ENCODE measurements around the gene TAS2R60.
"Not testable (repeated sequence)": the region's sequence is repeated elsewhere in the genome, so short reads cannot be mapped to it uniquely, and the experiment has no call there.

Gene TAS2R60, protein sequence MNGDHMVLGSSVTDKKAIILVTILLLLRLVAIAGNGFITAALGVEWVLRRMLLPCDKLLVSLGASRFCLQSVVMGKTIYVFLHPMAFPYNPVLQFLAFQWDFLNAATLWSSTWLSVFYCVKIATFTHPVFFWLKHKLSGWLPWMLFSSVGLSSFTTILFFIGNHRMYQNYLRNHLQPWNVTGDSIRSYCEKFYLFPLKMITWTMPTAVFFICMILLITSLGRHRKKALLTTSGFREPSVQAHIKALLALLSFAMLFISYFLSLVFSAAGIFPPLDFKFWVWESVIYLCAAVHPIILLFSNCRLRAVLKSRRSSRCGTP

DNA sequence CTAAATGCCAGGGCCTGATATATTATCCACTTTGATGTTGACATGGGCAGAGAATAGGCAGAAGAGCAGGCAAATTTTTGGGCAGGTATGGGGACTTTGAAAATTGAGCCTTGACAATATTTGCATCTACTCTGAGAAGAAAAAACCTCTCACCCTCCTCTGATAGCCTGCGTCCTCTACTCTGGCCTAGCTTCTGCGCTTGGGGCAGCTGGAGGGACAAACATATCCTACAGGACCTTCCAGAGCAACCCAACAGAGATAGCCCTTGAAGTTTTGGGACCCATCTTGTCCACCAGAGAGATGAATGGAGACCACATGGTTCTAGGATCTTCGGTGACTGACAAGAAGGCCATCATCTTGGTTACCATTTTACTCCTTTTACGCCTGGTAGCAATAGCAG lies at the start of gene TAS2R60:
TAS2R60 (plus strand) TSS at position 301 of the 400 bp plus-strand sequence; CDS start at position 301, 0 bp downstream.
- no peak for DNase-seq

DNA sequence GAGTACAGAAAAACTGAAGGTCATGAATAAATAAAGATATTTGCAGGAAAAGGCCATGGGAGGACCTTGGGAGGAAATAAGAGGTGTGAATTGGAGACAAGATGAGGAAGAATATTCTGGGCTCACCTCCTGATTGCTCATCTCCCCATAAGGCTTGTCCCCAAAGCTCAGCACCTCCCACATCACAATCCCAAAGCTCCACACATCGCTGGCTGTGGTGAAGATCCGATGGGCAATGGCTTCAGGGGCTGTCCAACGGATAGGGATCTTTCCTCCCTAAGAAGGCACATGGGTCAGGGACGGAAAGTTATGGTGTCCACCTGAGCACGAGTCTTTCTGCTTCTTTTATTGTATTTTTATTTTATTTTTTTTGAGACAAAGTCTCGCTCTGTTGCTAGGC lies 49.2 kb upstream of the TAS2R60 start:
- DNase-seq = no peak

DNA sequence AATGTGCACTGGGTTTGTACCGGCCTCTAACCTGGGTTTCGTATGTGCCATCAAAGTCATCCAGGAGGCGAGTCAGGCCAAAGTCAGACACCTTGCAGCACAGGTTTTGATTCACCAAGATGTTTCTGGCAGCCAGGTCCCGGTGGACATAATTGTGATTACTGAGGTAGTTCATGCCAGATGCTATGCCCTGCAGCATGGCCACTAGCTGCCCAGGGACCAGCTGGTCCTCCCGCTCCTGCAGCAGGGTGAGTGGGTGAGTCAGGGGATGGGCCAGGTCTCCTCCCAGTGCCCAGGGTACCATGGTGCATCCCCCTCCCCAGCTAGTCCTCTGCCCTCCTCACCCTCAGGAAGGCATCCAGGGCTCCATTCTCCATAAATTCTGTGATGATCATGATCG lies 48.5 kb upstream of the TAS2R60 start:
- no peak for DNase-seq

DNA sequence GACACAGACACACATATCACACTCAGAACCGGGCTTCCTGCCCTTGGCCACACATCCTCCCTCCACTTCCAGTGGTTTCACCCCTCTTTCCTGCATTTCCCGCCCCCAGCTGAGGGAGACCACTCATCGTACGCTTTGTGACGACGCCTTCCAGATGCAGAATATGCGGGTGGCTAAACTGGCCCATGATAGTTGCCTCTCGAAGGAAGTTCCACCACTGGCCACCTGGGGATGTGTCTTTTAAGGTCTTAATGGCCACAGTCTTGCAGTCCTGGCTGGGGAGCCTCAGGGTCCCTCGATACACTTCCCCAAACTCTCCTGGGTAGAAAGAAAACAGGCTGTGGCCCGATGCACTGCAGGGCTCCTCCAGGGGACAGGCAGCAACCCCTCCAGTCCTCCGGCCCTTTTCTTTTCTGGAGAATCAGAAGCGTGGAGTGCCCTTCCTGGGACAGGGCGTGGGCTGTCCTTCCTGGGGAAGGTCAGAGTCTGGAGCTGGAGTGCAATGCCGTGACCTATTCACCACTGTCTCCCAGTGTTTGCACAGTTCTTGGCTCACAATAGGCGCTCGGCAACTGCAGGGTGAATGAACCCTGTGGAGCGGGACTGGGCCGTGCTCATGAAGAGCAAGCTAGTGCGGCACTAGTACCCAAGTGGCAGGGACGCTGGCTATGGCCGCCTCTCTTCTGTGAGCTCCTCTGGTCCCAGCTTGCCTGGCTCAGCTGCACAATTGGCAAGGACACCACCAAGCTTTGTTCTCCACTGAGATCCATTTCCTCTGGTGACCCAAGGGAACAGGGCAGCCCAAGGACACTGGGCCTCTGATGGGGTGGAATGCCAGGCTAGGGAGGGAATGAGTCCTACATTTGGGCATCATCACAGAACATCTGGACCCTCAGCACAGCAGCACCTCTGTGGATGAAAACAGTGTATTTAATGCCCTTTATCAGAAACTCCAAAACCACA lies 47.8 kb upstream of the TAS2R60 start:
- no peak for DNase-seq

DNA sequence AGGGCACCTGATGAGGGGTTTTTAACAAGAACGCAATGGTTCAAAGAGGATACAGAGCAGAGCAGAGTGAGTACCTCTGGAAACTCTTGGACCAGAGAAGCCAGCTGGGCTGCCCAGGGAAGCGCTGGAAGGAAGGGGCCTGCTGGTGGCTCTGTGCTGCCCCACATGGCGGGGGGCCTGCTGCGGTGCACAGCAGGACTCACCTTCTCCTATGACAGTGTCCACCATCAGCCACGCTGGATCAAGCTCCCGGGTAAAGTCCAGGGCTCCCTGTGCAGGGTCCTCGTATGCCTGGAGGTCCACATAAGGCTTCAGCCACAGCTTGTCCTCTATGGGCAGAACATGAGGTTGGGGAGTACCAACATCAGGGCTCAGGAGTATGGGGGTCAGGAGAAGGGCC lies 47.1 kb upstream of the TAS2R60 start:
- no peak for DNase-seq

DNA sequence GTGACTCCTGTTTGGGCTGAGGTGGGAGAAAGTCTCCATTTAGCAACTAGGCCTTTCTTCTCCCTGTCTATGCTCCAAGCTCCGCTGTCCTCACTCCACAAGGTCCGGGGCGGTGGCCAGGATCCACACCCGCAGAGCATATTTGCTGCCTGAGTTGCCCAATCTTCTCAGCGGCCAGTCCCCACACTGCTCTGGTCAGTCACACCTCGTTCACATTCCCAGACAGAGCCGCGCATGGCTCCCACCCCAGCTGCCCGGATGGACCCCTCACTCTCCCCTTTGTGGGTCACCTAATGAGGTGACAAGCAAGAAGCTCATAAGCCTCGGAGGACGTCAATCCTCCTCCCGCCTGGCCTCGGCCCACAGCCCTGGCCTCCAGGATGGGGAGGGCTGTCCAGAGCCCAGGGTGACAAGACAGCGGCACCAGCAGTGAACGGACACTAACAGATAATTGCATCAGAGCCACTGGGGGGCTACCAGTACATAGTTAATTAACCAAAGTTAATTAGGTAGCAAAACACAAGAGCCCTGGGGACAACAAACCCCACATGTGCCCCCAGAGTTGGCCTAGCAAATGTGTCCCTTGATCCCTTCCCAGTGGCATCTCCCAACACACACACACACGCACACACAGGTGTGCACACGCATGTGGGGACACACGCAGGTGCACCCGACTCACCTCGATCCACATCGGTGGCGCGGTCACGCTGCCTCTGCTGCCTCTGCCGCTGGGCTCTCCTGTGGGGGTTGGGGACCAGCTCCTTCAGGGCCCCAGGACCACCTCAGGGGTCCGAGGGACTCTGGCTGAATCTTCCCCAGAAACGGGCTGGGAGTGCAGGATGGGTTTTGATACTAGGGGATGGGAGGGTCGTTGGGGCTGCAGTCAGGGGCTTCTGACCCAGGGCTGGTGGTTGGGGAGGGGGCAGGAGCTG lies 46.4 kb upstream of the TAS2R60 start:
- no peak for DNase-seq

DNA sequence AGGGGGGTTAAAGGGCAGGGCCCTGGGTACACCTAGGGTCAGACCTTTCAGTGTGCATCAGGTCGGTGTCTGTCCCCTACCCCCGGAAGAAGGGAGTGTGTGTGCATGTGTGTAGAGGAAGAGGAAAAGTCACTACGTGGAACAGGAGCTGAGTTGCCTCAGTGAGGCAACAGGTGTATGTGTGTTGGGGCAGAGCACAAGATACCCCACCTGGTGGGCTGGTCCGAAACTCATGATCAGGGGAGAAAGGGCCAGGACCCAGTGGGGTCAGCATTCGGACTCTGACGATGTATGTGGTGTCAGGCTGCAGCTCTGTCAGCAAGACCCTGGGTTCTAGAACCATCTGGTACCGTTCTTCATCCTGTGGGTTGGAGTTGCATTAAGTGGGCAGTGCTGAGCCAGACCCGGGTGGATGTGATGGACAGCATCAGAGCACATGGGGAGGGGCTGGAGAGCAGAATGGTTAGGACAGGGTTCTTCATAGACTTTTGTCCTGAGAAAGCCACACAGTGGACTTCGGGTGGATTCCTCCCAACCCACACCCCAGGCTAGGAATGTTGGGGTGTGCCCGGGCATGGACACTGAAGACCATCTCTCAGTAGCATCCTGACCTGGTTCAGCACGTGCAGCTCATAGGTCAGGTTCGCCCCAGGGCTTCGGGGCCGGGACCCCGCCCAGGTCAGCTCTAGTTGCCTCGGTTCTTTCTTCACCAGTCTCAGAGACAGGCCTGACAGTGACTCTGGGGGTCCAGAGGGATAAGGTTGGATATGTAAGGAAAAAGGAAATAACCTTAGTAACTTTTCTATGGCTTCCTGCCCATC lies 45.3 kb upstream of the TAS2R60 start:
- no peak for DNase-seq

DNA sequence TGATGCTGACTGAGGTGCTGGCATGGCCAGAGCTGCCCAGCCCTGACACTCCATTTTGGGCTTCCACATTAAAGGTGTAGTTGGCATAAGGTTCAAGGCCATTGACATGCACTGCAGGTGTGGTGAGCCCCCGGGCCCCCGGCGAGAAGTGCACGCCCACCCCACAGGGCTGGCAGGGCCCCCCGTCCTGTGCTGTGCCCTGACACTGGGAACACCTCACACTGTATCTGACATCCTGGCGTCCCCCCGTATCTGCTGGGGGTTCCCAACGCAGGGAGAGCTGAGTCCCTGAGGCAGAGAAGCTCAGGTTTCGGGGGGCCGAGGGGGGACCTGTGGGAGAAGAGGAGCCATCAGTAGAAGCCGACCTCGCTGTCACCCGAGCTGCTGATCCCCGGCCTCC lies 44.6 kb upstream of the TAS2R60 start:
- no peak for DNase-seq

DNA sequence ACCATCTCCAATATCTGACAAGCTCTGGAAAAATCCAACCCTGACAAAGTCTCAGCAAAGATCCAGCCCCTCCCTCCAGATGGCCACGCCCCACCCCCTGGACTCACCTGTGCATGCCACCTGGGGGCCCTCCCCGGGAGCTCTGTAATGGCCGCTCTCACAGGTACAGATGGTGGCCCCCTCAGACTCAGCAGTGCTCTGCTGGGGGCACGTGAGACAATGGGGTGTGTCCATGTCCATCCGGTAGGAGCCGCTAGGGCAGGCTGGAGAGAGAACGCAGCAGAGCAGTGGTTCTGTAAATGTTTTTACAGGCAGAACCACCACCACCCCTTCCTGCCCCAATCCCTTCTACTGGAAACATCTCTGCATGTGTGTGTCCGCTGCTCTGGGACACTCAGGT lies 44.1 kb upstream of the TAS2R60 start:
- no peak for DNase-seq

DNA sequence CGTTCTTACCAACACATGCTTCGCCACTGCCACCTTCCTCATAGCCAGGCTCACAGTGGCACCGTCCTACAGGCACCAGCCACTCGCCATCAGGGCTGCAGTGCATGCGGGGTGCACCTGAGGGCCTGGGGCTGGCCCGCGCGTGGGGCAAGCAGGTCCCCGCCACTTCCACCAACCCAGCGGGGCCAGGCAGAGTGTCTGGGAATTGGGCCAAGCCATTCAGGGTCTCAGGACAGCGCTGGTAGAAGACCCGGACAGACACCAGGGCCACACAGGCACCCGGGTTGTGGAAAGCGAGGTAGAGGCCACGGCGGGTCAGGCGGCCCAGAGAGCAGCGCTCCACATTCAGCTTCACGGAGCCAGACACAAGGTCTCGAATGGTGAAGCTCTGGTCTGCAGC lies 43.6 kb upstream of the TAS2R60 start:
- no peak for DNase-seq

DNA sequence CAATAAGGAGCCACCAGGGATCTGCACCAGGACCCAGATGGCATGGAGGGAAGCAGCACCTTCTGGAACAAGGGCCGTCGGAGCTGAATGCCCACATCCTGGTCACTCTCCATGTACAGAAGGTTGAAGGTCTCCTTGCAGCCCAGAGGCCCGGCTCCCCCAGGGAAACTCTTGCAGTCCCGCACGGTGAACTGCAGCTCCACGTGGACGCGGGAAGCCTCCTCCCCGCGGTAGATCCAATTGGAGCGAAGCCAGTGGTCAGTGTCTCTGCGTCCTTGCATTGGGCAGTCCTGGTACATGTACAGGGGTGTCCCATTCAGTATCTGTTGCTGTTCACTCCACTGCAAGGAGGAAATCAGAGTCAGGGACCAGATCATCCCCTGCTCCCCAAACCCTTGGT lies 42.0 kb upstream of the TAS2R60 start:
- DNase-seq = no peak

DNA sequence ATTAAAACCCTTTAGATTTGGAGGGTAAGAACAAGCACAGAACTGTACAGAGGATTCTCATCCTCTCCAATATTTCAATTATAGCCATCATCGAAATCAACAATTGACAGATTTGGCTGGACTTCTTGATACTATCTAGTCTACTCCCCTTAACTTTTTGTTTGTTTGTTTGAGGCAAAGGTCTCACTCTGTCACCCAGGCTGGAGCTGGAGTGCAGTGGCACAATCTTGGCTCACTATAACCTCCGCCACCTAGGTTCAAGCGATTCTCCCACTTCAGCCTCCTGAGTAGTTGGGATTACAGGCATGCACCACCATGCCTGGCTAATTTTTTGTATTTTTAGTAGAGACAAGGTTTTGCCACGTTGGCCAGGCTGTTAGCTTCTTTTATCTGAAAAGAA lies 41.0 kb upstream of the TAS2R60 start:
- DNase-seq = not testable (repeated sequence)

DNA sequence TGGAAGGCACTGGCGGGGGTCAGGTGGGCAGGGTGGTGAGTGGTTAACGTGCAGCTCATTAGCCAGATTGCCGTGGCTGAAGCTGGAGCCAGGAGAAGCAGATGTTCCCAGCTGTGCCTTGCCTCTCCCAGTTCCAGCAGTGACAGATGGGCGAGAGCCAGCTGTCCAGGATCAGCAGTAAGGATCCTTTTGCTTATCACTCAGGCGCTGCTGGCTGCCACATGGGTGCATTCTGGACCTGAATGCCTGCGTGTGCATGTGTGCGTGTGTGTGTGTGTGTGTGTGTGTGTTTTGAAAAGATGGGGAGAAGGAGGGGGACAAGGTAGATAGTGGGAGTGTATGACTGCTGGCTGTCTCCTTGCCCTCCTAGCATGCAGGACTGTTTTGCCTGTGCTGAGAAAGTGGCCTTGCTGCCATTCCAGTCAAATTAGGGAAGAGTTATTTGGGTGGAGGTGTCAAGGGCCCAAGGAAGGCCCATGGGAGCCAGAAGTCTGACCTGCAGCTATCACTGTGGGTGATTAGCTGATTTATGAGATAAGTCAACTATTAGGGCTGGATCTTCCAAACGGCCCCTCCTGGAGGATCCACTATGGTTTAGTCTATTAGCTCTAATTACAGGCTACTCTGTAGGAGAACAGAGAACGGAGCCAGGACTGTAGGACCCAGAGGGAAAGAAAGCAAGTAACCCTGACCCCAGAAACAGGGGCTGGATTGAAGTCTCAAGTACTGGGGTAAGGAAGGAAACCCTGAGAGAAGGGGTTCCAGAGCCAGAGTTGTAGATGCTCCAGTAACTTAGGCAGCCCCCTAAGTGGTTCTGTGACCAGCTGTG lies 37.9 kb upstream of the TAS2R60 start:
- no peak for DNase-seq

DNA sequence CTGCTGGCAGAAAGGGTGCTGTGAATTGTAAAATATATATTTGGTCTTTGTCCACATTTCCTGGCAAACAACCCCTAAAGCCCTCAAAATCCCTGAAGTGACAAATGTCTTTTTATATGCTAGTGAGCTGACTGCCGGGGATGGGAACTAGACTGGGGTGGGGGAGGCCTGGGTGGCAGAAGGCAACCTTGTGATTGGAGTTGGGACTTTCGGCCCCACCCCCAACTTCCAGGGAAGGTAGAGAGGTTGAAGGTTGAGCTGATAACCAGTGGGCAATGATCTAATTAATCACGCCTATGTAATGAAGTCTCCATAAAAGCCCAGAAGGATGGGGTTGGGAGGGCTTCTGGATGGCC lies 37.3 kb upstream of the TAS2R60 start:
- DNase-seq = no peak

DNA sequence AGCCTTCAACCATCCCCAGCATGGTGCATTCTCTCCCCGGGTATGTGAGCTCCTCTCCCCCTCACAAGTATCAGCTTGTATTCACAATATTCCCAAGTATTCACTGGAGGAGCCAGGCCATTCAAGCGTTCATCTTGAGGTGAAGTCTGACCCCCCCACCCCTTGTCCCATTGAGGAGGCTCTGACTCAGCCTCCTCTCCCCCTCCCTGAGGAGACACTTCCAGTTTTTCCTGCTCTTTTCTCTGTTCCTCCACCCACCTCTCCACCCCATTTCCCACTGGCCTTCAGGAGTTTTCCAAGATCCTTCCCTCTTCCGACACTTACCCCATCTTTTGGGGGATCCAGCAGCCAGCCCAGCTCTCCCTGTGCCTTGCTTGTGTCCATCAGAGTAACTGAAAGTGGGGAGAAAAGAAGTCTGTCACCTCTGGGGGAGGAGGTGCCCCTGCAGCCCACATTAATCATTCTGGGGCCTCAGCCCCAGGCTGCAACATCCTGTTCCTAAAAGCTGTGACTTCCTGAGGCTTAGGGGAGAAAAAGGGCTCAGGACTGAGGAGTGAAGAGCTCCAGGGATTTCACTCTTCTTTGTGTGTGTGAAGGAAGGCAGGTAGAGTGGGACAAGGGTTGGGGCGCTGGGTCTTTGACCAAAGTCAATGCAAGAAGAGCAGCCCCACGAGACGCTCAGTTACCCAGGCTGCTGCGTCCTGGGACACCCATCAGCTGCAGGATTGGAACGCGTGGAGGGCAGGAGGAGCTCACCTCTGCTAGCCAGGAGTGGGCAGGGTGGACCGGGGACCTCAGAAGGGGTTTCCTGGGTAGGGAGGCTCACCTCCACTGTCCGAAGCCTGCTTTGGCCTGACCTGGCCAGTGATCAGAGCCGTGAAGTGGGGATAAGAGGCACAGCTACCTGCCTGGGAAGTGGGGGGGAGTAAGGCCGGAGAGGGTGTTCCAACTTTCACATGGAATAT lies 35.7 kb upstream of the TAS2R60 start:
- no peak for DNase-seq

DNA sequence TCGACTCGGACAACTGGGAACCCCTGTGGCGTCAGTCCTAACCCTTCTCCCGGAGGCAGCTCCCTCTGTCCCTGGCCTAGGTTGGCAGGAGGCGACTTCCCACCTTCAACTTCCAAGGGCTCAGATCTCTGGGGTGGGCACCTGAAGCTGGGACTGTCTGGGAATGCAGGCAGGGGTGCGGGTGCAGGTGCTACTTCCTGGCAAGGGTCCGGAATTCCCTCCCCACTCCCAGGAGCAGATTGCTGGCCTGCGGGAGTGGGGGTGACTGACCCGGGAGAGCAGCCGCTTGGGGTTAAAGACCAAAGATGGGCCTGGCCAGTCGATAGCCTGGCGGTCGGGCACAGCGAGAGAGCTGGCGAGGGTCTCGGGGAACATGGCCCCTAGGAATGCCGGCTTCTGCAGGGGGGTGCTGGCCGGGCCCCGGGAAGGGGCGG lies 35.0 kb upstream of the TAS2R60 start:
- DNase-seq = no peak

DNA sequence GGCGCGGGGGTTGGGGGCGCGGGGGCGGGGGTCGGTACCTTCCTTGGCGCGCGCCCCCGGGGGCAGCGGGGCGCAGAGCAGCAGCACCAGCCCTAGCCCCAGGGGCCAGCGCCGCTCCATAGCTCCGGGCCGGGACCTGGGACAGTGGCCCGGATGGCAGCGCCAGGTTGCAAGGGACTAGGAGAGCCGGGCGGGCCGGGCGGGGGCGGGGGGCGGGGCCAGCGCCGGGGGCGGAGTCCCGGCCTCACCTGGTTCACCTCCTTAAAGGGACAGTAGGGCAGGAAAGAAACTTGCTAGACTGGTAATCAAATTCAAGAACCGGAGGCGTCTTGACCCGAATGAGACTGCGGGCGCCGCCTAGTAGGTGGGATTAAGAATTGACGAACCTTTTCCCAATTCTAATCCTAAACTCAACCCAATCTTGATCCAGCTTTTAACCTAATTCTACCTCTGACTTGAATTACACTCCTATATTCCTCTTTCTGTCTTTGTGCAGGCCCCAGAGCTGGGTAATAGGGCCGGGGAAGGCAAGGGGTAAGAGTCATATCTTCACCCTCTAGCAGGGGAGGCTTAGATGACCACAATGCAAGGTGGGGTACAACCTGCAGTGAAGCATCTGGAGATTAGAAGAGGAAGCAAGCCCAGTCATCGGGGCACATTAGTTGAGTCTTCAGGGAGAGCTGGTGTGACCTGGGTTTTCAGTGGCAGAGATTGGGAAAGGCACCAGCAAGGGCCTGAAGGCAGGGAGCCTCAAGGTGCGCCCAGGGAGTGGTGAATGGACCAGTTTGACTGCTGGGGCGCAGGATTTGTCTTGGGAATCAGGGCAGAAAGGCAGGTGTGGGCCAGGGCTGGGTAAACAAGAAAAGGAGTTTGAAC lies 34.3 kb upstream of the TAS2R60 start, which contains the start of gene EPHA1:
EPHA1 (minus strand) TSS at position 171 of the 876 bp plus-strand sequence; CDS start at position 120, 51 bp downstream.
- DNase-seq = no peak

DNA sequence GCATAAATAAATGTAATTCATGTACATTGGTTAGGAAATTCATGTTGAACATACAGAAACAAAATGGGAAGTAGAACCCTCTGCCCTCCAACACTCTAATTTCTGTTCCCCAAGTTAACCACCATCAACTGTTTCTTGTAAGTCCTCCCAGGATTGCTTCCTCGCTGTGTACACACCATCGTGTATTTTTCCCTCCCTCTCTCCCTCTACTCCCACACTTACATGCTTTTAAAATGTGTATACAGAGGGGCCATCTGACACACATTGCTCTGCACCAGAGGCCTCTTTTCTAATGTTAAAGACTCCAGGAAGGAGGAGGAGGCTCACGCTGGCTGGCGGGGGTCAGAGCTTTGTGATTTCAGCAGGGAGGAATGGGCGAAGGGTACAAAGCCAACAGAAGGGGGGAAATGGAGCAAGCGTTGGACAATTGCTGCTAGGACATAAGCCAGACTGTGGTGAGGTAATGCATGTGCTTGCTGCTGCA lies 32.7 kb upstream of the TAS2R60 start:
- DNase-seq = peak; percentile 90

Data from SIG-M5 (cell line).